GM19455 (cell line): ENCODE measurements around the gene HDHD2.
"Not testable (repeated sequence)": the region's sequence is repeated elsewhere in the genome, so short reads cannot be mapped to it uniquely, and the experiment has no call there.

Experiments
- ATAC-seq: cut with Tn5 transposase; IDR thresholded peaks from one replicate; pipeline ENCODE4 v1.9.1; 2021; ENCODE audit not compliant: unreplicated experiment

The HDHD2 gene, protein sequence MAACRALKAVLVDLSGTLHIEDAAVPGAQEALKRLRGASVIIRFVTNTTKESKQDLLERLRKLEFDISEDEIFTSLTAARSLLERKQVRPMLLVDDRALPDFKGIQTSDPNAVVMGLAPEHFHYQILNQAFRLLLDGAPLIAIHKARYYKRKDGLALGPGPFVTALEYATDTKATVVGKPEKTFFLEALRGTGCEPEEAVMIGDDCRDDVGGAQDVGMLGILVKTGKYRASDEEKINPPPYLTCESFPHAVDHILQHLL

DNA sequence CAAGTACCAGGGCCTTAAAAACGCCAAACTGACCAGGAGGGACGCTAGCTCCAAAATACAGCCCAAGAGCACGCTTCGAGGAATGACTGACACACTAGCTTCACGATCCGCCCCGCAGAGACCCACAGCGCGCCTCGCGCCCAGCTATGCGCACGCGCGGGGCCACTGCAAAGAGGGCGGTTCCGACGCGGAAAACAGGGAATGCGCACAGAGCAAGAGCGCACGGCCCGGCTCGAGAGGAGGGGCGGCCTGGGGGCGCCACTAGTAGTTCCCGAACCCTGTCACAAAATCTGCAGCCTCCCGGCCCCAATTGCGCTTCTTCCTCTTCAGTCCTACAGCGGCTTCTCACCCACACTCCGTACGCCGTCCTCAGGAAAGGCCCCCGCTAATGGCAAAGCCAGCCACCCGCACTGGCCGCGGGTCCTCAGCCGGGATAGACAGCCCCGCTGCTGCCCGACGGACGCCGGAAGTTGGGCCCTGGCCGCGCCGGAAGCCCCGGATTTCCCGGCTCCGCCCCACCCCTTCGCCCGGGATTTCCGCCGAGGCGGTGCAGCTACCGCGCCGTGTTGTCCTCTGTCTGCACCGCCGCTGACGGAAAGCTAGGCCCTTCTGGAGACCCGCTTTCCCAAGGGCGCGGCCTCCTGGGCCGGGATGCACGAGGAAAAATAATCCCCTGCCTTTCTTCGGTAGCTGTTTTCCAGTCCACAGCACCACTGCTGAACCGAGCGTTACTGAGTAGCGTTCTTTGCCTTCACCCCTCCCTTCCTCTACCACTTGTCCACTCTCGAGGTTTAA lies at the start of gene HDHD2:
HDHD2 (minus strand) TSS at position 472 of the 795 bp plus-strand sequence. CDS start 14,061 bp downstream, outside the sequence.
- ATAC-seq = peak; percentile 94

DNA sequence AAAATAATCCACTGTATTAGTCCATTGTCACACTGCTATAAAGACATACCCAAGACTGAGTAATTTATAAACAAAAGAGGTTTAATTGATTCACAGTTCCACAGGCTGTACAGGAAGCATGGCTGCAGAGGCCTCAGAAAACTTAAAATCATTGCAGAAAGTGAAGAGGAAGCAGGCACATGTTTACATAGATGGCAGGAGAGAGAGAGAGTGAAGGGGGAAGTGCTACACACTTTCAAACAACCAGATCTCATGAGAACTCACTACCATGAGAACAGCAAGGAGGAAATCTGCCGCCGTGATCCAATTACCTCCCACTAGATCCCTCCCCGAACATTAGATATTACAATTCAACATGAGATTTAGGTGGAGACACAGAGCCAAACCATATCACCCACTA lies 45.7 kb upstream of the HDHD2 start:
- not testable (repeated sequence) for ATAC-seq

DNA sequence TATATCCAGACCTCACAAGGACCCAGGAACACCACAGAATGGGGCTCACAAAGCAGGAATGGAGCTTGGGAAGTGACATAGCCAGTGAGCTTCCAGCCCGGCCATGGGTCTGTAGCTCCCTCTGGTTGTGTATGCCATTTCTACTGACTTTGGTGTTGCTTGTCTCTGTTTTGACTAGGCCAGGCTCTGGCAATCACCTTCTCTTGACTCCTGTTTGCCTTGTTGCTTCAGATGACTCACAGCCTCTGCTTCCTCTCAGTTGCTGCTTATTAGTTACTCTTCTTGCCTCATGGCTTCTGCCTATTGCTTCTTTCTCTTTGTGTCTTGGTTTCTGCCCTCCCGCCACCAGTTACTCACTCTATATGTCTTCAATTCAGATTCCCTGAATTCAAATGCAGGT lies 41.7 kb upstream of the HDHD2 start:
- no peak for ATAC-seq

DNA sequence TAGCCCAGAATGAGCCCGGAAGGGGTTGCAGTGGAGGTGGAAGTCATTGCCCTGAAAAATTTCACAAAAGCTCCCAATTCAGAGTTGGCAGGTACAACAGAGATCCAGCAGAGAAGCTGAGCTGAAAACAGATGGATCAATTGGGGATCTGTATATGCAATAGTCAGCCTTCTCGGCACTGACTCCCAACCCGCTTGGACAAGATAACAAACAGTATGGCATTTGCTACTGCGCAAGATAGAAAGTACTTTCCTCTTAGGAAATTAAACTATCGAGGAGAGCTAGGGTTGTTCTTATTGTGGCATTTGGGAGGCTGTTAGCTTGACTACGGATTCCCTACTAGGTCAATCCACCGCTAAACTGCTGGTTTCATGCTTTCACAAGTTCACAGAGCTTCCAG lies 37.4 kb upstream of the HDHD2 start:
- no peak for ATAC-seq

DNA sequence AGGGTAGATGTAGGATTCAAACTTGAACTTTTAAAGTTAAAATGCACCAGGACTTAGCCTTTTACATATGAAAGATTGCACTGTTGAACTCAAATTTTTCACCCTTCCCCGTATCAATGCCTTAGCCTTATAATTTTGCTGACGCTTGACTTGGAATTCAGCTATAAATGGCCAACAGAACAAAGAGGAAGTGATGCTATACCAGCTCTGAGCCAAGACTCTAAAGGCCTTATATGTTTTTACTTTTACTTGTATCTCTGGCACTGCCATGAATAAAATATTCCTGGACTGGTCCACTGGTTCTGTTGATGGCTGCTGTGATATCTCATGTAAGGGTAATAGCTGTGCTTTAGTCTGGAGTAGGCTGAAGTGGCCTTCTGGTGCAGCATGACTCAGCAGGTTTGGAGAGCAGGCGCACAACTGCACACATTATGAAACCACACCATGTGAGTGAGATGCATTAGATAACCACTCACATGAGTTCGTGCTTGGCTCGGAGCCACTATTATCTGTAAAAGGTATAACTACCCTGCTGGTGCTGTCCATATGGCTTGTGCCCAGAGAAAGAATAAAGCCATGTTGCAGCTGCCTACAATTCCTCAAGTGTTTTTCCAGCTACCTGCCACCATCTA lies 34.2 kb upstream of the HDHD2 start:
- ATAC-seq = no peak

DNA sequence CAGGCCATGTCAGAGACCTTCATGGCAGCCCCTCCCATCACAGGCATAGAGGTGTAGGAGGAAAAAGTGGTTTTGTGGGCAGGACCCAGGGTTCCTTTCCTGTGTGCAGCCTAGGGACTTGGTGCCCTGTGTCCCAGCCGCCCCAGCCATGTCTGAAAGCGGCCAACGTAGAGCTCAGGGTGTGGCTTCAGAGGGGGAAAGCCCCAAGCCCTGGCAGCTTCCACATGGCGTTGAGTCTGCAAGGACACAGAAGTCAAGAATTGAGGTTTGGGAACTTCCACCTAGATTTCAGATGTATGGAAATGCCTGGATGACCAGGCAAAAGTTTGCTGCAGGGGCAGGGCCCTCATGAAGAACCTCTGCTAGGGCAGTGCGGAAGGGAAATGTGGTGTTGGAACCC lies 31.9 kb upstream of the HDHD2 start:
- ATAC-seq = not testable (repeated sequence)

DNA sequence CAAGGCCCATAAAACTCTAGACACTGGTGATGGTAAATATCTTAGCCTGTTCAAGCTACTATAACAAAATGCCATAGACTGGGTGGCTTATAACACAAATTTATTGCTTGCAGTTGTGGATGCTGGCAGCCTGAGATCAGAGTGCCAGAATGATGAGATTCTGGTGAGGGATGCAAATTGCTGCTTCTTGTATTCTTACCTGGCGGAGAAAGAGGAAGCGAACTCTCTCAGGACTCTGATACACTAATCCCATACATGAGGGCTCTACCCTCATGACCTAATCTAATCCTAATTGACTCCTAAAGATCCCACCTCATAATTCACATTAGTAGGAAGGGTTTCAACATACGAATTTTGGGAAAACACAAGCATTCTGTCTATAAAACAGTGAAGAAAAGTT lies 30.5 kb upstream of the HDHD2 start:
- no peak for ATAC-seq

DNA sequence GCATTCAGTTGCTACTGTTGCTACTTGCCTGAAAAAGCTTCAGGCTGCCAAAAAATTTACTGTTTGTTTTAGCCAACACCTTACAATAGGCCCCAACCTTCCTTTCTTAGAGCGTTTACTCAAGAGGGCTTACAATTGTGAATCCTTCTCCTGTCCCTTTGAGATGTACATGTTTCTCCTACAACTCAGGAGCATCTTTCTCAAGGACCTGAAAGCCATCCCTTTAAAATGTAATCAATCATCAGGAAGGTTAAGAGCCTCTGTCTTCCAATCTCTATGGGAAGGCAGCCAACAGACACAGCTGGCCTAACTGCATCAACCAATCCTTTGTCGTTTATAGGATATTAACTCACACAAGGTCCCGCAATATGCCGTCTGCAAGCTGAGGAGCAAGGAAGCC lies 29.2 kb upstream of the HDHD2 start:
- ATAC-seq = no peak

DNA sequence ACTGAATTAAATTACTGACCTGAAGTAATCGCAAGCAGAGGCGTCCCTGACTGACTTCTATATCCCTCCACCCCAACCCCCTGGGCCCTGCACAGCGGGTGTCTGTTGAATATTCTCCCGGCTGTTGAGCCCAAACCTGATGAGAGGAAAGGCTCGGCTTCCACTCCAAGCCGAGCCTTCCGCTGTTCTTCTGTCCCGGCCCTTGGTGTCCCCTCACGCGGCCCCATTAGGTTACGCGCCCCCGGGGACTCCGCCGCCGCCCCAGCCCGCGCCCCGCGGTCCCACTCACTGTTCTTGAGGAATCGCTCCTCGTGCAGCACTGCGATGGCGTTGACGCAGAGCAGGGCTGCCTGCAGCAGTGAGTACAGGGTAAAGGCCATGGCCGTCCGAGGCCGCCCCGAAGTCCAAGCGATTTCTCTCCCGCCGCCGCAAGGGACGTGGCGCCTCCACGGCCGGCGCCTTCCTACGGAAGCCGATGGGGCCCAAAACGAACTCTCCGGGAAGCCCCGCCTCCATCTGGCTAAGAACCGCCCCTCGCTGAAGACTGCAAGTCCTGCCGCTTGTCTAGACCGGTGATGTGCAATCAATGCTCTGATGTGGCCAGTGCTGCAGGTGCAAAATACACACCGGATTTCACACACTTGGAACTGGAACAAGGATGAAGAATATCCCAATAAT lies 25.7 kb upstream of the HDHD2 start, which contains the start of gene IER3IP1:
IER3IP1 (minus strand) TSS at position 467 of the 678 bp plus-strand sequence; CDS start at position 380, 87 bp downstream.
- peak; percentile 79 for ATAC-seq

DNA sequence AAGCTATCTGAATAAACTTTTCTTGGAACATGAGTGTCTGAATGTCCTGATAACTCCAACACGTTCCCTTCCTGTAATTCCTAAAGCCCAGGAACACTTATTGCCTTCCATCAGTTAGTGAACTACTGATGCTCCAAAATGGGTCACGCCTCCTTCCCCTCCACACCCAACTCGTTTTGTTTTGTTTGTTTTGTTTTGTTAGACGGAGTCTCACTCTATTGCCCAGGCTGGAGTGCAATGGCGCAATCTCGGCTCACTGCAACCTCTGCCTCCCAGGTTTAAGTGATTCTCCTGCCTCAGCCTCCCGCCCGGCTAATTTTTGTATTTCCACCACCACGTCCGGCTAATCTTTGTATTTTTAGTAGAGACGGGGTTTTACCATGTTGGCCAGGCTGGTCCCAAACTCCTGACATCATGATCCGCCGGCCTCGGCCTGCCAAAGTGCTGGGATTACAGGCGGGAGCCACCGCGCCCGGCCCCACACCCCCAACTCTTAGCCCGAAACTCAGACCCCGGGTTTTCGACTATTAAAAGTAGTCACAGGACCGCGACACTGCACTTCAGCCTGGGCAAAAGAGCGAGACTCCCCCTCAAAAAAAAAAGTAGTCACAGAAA lies 25.1 kb upstream of the HDHD2 start:
- ATAC-seq = peak; percentile 19

DNA sequence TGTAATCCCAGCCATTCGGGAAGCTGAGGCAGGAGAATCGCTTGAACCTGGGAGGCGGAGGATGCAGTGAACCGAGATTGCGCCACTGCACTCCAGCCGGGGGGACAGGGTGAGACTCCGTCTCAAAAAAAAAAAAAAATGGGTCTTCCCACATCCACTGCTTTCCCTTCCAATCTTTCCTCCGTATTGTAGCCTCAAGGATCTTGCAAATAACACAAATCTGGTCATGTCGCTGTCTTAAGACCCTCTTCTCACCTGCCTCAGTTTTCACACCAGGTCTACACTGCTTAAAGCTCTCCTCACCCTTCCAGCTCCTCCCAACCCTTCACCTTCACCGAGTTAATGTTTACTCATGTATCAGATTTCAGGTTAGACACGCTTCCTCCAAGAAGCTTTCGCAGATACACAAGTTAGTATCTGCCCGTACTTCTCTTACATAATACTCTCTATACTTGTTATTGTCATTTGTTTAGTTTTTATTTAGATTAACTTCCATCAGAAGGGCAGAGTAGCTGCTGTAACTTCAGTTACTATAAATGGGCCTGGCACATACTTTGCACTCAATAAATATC lies 24.3 kb upstream of the HDHD2 start:
- no peak for ATAC-seq

DNA sequence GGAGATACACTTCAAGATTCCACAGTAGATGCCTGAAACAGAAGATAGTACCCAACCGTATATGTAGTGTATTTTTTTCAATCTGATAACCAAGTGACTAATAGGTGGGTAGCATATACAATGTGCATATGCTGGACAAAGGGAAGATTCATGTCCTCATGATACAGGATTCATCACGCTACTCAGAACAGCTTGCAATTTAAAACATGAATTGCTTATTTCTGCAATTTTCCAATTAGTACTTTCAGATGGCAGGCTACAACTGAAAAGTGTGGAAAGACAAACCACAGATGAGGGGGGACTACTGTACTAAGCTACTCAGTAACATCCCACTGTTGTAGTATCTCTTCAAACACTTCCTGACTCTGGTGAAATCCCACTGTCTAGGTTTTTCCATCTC lies 22.2 kb upstream of the HDHD2 start:
- ATAC-seq = no peak

DNA sequence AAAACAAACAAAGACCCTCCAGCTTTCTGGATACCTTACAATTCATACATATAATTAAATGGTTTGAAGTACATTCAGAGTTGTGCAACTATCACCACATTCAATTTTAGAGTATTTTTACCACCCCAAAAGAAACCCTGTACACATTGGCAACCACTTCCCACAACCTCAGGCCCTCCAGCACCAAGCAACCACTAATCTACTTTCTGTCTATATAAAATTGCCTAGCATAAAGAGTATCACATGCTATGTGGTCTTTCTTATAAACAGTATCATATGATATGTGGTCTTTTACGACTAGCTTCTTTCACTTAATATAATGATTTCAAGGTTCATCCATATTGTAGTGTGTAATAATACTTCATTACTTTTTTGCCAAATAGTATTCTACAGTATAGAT lies 18.6 kb upstream of the HDHD2 start:
- no peak for ATAC-seq

DNA sequence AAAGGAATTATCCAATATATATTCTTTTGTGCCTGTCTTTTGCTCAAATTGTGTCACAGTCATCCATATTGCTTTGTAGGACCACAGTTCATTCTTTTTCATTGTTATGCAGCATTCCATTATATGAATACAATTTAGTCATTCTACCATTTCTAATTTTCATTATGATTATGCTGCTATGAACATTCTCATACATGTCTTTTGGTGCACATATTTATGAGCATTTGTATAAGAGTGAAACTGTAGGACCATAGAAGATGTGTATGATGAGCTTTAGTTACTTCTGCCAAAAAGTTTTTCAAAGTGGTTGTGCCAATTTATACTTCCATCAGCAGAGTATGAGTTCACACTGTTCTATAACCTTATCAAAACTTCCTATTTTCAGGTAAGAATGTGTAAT lies 18.2 kb upstream of the HDHD2 start:
- ATAC-seq = no peak

DNA sequence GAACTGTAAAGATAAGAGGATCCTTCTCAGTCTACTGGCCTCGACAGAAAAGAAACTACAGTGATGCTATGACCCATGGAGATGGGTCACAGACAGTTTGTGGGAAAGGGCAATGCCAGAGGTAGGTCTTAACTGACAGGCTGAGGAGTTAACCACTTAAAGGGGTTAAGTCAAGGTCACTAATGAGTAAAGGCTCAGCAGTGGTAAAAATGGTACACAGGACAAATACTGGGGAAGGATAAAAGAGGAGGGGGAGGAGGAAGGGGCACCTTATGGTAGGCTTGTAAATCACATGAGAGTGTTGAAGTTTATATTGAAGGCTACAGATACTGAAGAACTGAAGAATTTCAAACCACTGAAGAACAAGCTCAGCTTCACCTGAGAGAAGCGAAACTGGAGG lies 16.0 kb upstream of the HDHD2 start:
- ATAC-seq = no peak

DNA sequence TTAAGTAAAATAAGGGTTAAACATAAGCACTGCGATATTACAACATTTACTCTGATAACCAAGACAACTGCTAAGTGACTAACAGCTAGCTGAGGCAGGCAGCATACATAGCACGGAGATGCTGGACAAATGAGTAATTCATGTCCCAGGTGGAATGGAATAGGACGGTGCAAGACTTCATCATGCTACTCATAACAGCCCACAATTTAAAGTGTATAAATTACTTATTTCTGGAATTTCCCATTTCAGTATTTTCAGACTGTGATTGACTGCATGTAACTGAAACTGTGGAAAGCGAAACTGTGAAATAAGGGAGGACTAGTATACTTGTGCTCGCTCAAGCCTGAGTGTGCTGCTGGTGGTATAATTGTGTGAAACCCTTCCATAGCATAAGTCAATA lies 12.9 kb upstream of the HDHD2 start:
- ATAC-seq = peak; percentile 73

DNA sequence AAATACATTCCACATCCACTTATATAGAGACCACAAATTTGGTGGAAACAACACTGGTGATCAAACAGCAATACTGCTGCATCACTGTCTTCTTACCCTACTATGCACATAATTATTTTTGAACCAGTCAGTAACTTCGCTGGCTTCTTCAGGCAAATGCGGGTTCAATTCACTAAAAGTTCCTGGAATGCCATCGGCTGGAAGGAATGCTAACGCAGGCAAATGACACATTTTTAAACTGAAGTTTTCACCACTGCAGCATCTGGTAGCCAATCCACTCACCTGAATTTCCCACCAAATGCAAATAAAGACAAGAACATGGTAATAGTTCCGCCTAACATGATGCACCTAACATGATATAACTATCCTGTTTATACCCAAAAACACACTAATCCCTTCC lies 10.0 kb upstream of the HDHD2 start:
- no peak for ATAC-seq

DNA sequence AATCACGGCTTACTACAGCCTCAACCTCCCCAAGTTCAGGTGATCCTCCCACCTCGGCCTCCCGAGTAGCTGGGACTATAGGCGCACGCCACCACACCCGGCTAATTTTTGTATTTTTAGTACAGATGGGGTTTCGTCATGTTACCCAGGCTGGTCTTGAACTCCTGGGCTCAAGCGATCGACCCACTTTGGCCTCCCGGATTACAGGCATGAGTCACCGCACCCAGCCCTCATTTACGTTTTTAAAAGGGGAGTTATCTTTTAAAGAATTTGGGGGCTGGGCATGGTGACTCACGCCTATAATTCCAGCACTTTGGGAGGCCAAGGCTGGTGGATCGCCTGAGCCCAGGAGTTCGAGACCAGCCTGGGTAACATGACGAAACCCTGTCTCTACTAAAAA lies 8.1 kb upstream of the HDHD2 start:
- not testable (repeated sequence) for ATAC-seq

DNA sequence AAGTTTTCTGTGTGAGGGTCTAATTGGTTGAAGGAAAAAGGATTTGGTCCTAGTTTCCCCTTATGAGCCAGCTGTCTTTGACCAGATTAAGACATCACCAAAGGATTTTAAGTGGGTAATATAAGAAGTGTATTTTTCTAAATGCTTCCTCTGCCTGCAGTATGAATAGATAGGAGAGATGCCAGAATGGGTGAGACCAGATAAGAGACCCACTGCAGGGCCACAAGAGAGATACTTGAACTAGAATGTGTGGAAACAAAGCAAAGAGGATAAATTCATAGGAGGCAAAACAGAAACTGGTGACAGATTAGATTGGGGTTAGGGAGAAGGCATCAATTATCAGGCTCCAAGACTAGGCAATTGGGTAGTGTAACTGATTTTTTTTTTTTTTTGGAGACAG lies 1.1 kb upstream of the HDHD2 start:
- ATAC-seq = no peak

DNA sequence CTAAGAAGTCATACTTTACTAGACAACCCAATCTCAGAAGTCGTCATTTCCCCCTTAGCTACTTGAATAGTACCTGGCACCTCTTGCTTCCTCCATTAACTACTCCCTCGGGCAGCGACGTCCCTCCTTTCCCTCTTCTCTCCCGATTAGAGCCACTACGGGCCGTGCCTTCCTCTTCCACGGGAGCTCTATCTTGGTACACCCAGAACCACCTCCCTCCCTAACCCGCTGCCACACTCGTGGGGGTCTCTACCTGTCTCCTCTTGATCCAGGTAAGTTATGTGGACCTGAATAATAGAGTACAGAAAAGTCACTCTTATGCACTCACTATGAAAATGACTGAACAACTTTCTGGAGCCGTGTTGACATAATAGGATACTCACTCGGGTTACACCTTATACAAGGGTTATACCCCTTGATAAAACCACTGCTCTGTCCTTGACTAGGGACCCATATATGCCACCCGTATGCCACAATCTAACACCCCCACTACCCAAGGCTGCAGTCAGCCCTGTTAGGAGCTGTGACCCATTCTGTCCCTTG lies 595 bp upstream of the HDHD2 start:
- ATAC-seq = peak; percentile 6
